Skeletal muscle satellite cell (primary cell): ENCODE data around the gene SSBP2.

ENCODE experiments used
- H3K27me3 ChIP-seq: 2 replicates; pipeline ENCODE4 v1.7.0; 2013; ENCODE audit warnings: low read length; ENCODE audit not compliant: control insufficient read depth, insufficient read depth
- H3K36me3 ChIP-seq: 2 replicates; pipeline ENCODE4 v1.7.0; 2013; ENCODE audit warnings: mild to moderate bottlenecking, control low read depth, low read length; ENCODE audit not compliant: insufficient read depth
- H3K4me1 ChIP-seq: 2 replicates; pipeline ENCODE4 v1.7.0; 2013; ENCODE audit warnings: low read length; ENCODE audit not compliant: control insufficient read depth, insufficient read depth
- H3K4me2 ChIP-seq: 2 replicates; pipeline ENCODE4 v1.7.0; 2013; ENCODE audit warnings: mild to moderate bottlenecking, low read length
- H3K4me3 ChIP-seq: 2 replicates; pipeline ENCODE4 v1.7.0; 2013; ENCODE audit warnings: low read length
- H3K9ac ChIP-seq: 2 replicates; pipeline ENCODE4 v1.7.0; 2013; ENCODE audit warnings: mild to moderate bottlenecking, low read depth, low read length, moderate library complexity
- H3K9me3 ChIP-seq: replicated peaks from 2 replicates; pipeline ENCODE4 v1.7.0; 2013; ENCODE audit warnings: mild to moderate bottlenecking, control low read depth, low read length

Gene SSBP2

DNA sequence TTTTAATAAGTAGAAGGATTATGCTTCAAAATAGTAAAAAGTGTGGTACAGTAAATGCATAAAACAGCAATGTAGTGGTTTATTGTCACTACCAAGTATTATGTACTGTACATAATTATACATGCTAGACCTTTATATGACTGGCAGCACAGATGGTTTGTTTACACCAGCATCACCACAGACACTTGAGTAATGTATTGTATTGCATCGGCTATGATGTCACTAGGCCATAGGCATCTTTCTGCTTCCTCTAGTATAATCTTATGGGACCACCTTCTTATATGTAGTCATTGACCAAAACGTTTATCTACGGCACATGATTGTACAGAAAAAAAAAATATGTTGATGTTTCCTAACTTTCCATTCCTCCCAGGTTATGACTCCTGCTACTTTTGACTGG lies 31.9 kb upstream of the SSBP2 start:
- no peak overlapping the region for H3K9ac ChIP-seq
- H3K4me3 ChIP-seq: no peak overlapping the region
- no peaks in the 10 kb centered on the region for H3K27me3 ChIP-seq
- H3K9me3 ChIP-seq: no peaks in the 10 kb centered on the region
- H3K36me3 ChIP-seq: no peaks in the 10 kb centered on the region
- peaks cover 36% of the 10 kb centered on the region for H3K4me1 ChIP-seq
- H3K4me2 ChIP-seq: no peak overlapping the region

DNA sequence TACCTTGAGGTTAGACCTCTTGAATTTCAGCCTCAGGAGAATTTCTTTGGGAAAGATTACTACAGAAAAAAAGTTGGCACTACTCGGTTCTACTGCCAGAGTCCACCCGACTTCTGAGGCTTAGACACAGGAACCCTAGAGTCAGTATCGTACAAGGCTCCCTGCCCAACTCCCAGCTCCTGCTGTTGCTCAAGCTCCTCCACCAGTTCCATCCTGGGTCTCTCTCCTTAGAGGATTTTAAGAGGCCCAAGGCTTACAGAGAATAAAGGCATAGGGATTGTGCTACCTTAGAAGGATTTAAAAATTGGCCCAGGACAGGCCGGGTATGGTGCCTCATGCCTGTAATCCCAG lies 29.0 kb upstream of the SSBP2 start:
- H3K4me3 ChIP-seq: no peak overlapping the region
- no peaks in the 10 kb centered on the region for H3K27me3 ChIP-seq
- H3K9me3 ChIP-seq: no peaks in the 10 kb centered on the region
- peak overlapping the region; percentile 76 for H3K4me2 ChIP-seq
- H3K36me3 ChIP-seq: no peaks in the 10 kb centered on the region
- no peak overlapping the region for H3K9ac ChIP-seq
- H3K4me1 ChIP-seq: peaks cover 21% of the 10 kb centered on the region

GRCh38 chr5:81779125-81779915 lies 28.4 kb upstream of the SSBP2 start:
- Histone ChIP-seq H3K9ac (peak overlapping the region; percentile 51), H3K27me3 (no peaks in the 10 kb centered on the region), H3K4me3 (peak overlapping the region; percentile 58)

GRCh38 chr5:81778642-81779041 lies 27.7 kb upstream of the SSBP2 start:
- peaks cover 24% of the 10 kb centered on the region for H3K4me1 ChIP-seq
- peak overlapping the region; percentile 76 for H3K4me2 ChIP-seq
- H3K27me3 ChIP-seq: no peaks in the 10 kb centered on the region
- H3K9ac ChIP-seq: peak overlapping the region; percentile 51
- peak overlapping the region; percentile 58 for H3K4me3 ChIP-seq
- no peaks in the 10 kb centered on the region for H3K9me3 ChIP-seq
- no peaks in the 10 kb centered on the region for H3K36me3 ChIP-seq

More at GRCh38 chr5:81779125-81779915, 28.4 kb upstream of the SSBP2 start:
- Histone ChIP-seq H3K4me2 (peak overlapping the region; percentile 76), H3K9me3 (no peaks in the 10 kb centered on the region), H3K36me3 (no peaks in the 10 kb centered on the region), H3K4me1 (peaks cover 21% of the 10 kb centered on the region)

DNA sequence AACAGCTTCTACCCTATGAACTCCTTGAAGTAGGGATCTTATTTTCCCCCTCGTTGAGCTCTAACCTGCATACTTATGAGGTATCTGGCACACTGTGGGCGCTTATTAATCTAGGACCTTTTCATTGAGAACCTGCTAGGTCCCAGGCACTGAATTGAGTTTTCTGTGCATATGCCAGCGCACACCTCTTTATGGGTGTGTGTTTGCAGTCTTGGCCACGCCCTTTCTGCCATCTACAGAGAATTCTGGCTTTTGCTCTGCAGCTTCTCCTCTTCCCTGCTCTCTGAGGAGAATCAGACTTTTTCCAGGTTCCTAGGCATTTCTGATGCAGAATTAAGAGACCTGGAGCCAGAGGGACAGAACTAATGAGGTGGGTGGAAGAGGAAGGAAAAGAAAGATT lies 25.4 kb upstream of the SSBP2 start:
- Histone ChIP-seq H3K9me3 (no peaks in the 10 kb centered on the region), H3K4me3 (no peak overlapping the region), H3K4me2 (no peak overlapping the region), H3K36me3 (no peaks in the 10 kb centered on the region), H3K9ac (no peak overlapping the region), H3K4me1 (peaks cover 22% of the 10 kb centered on the region), H3K27me3 (no peaks in the 10 kb centered on the region)

DNA sequence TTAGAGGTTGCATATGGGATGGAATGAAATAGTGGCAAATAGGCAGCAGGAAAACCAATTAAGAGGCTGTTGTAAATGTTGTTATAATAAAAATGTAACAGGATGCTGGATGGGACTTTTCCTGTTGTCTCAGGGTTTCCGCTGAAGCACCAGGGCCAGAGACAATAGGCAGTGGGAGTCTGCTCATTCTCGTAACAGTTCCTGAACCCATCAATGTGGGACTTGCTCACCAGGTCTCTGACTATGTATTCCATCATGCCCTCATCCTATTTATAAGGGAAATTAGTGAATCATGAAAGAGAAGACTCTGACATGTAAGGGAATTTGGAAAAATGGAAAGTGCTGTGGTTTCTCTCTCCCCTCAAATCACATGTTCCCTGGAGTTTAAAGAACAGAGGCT lies 23.5 kb upstream of the SSBP2 start:
- no peak overlapping the region for H3K4me2 ChIP-seq
- peaks cover 22% of the 10 kb centered on the region for H3K4me1 ChIP-seq
- H3K9me3 ChIP-seq: no peaks in the 10 kb centered on the region
- H3K36me3 ChIP-seq: no peaks in the 10 kb centered on the region
- H3K4me3 ChIP-seq: no peak overlapping the region
- no peaks in the 10 kb centered on the region for H3K27me3 ChIP-seq
- no peak overlapping the region for H3K9ac ChIP-seq

DNA sequence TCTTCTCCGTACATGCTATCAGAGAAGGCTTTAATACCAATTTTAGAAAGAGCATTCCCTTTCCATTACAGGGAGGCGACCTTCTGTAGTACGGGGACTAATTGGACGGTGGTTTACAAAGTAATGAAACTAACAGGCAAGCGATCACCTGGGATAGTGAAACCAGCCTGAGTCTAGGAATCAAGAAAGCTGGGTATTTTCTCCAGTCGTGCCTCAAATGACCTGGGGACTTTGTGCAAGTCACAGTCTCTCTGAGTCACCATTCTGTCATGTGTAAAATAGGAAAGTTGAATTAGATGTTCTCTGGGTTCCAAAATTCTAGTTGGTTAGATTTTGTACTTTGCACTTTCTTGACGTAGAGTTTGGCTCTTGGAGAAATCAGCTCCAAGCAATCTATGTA lies 22.7 kb upstream of the SSBP2 start:
- peak overlapping the region; percentile 15 for H3K4me2 ChIP-seq
- no peaks in the 10 kb centered on the region for H3K27me3 ChIP-seq
- no peak overlapping the region for H3K9ac ChIP-seq
- peaks cover 22% of the 10 kb centered on the region for H3K4me1 ChIP-seq
- H3K4me3 ChIP-seq: no peak overlapping the region
- H3K9me3 ChIP-seq: no peaks in the 10 kb centered on the region
- H3K36me3 ChIP-seq: no peaks in the 10 kb centered on the region

- no peak overlapping the region for H3K4me3 ChIP-seq
- H3K4me2 ChIP-seq: peak overlapping the region; percentile 15
- H3K9ac ChIP-seq: no peak overlapping the region
- H3K36me3 ChIP-seq: no peaks in the 10 kb centered on the region
- H3K4me1 ChIP-seq: peaks cover 18% of the 10 kb centered on the region
- H3K9me3 ChIP-seq: no peaks in the 10 kb centered on the region
- no peaks in the 10 kb centered on the region for H3K27me3 ChIP-seq
Measured at GRCh38 chr5:81773161-81773560, 22.3 kb upstream of the SSBP2 start.

- Histone ChIP-seq H3K4me3 (no peak overlapping the region), H3K9ac (no peak overlapping the region), H3K4me2 (no peak overlapping the region), H3K36me3 (no peaks in the 10 kb centered on the region), H3K9me3 (no peaks in the 10 kb centered on the region), H3K4me1 (peaks cover 17% of the 10 kb centered on the region), H3K27me3 (no peaks in the 10 kb centered on the region)
Measured at GRCh38 chr5:81772488-81772887, 21.6 kb upstream of the SSBP2 start.

- Histone ChIP-seq H3K27me3 (no peaks in the 10 kb centered on the region), H3K4me3 (peak overlapping the region; percentile 1), H3K9ac (peak overlapping the region; percentile 9), H3K4me2 (peak overlapping the region; percentile 53), H3K9me3 (no peaks in the 10 kb centered on the region), H3K36me3 (no peaks in the 10 kb centered on the region), H3K4me1 (peaks cover 17% of the 10 kb centered on the region)
Measured at GRCh38 chr5:81768935-81769452, 18.1 kb upstream of the SSBP2 start.

DNA sequence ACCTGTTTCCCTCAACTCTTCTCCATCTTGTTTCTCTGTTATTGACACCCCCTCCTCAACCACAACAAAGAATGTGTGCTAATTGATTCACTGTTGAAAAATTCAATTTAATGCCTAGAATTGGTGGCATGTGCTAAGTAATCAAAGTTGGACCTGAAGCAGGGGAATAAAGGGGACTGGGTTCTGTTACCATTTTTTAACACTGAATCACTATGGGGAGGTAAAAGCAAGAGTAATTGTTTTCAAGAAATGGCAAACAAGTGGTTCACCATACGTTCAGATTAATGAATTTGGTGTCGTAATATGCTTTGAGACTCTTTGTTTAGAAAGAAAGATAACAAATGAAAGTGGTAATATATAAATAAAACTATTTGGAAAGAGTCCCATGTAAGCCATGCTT lies 17.0 kb upstream of the SSBP2 start:
- Histone ChIP-seq H3K4me3 (no peak overlapping the region), H3K36me3 (no peaks in the 10 kb centered on the region), H3K4me1 (peaks cover 12% of the 10 kb centered on the region), H3K9me3 (no peaks in the 10 kb centered on the region), H3K9ac (no peak overlapping the region), H3K4me2 (no peak overlapping the region), H3K27me3 (no peaks in the 10 kb centered on the region)

DNA sequence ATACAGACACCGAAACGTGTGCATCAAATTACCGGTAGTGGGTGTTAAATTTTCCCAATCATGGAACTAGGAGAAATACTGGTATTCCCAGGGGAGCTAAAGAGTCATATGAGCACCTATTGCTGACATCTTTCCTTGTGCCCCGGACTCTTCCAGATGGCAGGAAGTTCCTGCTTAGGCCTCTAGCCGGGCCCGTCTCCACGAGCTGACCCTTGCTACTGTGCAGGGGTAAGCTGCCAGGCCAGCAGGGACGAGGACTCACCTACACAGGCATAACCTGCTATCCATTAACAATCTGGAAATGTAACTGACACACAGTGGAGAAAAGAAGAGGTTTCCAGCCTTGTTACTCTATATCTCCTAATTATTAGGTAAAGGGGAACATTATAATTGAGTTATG lies 16.2 kb upstream of the SSBP2 start:
- Histone ChIP-seq H3K36me3 (no peaks in the 10 kb centered on the region), H3K4me2 (no peak overlapping the region), H3K27me3 (no peaks in the 10 kb centered on the region), H3K9me3 (no peaks in the 10 kb centered on the region), H3K4me3 (no peak overlapping the region), H3K9ac (no peak overlapping the region), H3K4me1 (peaks cover 16% of the 10 kb centered on the region)
